SK-N-SH (cell line): Measurements from ENCODE around the gene CDK14. TPM values are rescaled to one million over a fixed set of nuclear protein-coding genes. Genes with fewer than 3 reads are reported as not detected.

Experiments used
- CTCF ChIP-seq: fragments of 200-600 bp; sonication (generic); IDR thresholded peaks from 2 replicates; pipeline ENCODE4 v1.6.1; 2017; ENCODE audit warnings: antibody characterized with exemption, mild to moderate bottlenecking, moderate library complexity
- EP300 ChIP-seq, 2 experiments: IDR thresholded peaks; 2 replicates each; pipeline versions ENCODE4 v1.4.0 to v1.6.1; 2012; ENCODE audit warnings: borderline replicate concordance in 1 of 2, low read depth in 1 of 2, low read length in 1 of 2
- FOSL2 ChIP-seq: IDR thresholded peaks from 2 replicates; pipeline ENCODE4 v1.4.0; 2012; ENCODE audit warnings: low read depth, mild to moderate bottlenecking, moderate library complexity, borderline replicate concordance
- IRF3 ChIP-seq: fragments of 150-350 bp; IDR thresholded peaks from 2 replicates; pipeline ENCODE4 v1.6.1; 2016; ENCODE audit warnings: mild to moderate bottlenecking, low read depth, low read length
- MEF2A ChIP-seq: IDR thresholded peaks from 2 replicates; pipeline ENCODE4 v1.4.0; 2012; ENCODE audit warnings: low read depth, borderline replicate concordance
- NFIC ChIP-seq: IDR thresholded peaks from 2 replicates; pipeline ENCODE4 v1.4.0; 2012; ENCODE audit warnings: borderline replicate concordance
- PBX3 ChIP-seq: IDR thresholded peaks from 2 replicates; pipeline ENCODE4; 2012
- REST ChIP-seq: IDR thresholded peaks from 2 replicates; pipeline ENCODE4 v1.6.1; 2012; ENCODE audit warnings: mild to moderate bottlenecking, low read depth, low read length, moderate library complexity
- RXRA ChIP-seq: IDR thresholded peaks from 2 replicates; pipeline ENCODE4 v1.4.0; 2012; ENCODE audit warnings: low read depth, mild to moderate bottlenecking, borderline replicate concordance
- SMC3 ChIP-seq: IDR thresholded peaks from 2 replicates; pipeline ENCODE4 v1.6.1; 2012; ENCODE audit warnings: low read depth, low read length, improper control_type of control experiment
- TEAD4 ChIP-seq: IDR thresholded peaks from 2 replicates; pipeline ENCODE4 v1.4.0; 2012; ENCODE audit warnings: mild to moderate bottlenecking, borderline replicate concordance; ENCODE audit not compliant: insufficient read depth
- USF1 ChIP-seq: IDR thresholded peaks from 2 replicates; pipeline ENCODE4 v1.4.0; 2012; ENCODE audit warnings: low read depth, borderline replicate concordance
- USF2 ChIP-seq: fragments of 150-350 bp; IDR thresholded peaks from 2 replicates; pipeline ENCODE4 v1.6.1; 2017; ENCODE audit warnings: antibody characterized with exemption, low read length, low read depth, borderline replicate concordance
- YY1 ChIP-seq: IDR thresholded peaks from 2 replicates; pipeline ENCODE4 v1.4.0; 2012; ENCODE audit warnings: low read depth, mild to moderate bottlenecking
- polyA plus RNA-seq, 3 experiments: library from polyadenylated mRNA; depleted of rRNA; stranded (reverse); fragments of >200 nt; gene quantifications; 2 replicates each; pipeline ENCODE4 v1.2.3, GENCODE V29; 2012

The CDK14 gene
- polyA plus RNA-seq, 1 of the 3 experiments (the other 2 are of a cell fraction), result 13.9 TPM

- TF ChIP-seq TEAD4, result no peak
- TF ChIP-seq PBX3, result peak; percentile 90
- no peak for TF ChIP-seq SMC3
- TF ChIP-seq USF1, result no peak
- peak; percentile 43 for TF ChIP-seq FOSL2
- TF ChIP-seq YY1, result no peak
- no peak for TF ChIP-seq NFIC
- TF ChIP-seq RXRA, result no peak
- peak in 1 of 2 experiments; percentile 45; a peak in 2 of 4 replicates for TF ChIP-seq EP300 (IDR thresholded peaks at IDR 0.05; ENCODE audit: borderline replicate concordance in 1 of 2, low read depth in 1 of 2, low read length in 1 of 2)
- no peak for TF ChIP-seq CTCF
- no peak for TF ChIP-seq USF2
- TF ChIP-seq REST, result no peak
- no peak for TF ChIP-seq MEF2A
- no peak for TF ChIP-seq IRF3
Observed at GRCh38 chr7:90613088-90613498, 17.0 kb downstream of the CDK14 start (continued).
